HG03064 (cell line): ENCODE measurements around the gene PCSK5.
"Not testable (repeated sequence)": the region's sequence is repeated elsewhere in the genome, so short reads cannot be mapped to it uniquely, and the experiment has no call there.

ENCODE experiments used
- ATAC-seq: cut with Tn5 transposase; IDR thresholded peaks from one replicate; pipeline ENCODE4 v1.9.1; 2021; ENCODE audit warnings: low read depth; ENCODE audit not compliant: unreplicated experiment

The PCSK5 gene

GRCh38 chr9:76333964-76334363 is 443.5 kb downstream of the PCSK5 start:
- no peak for ATAC-seq

- no peak for ATAC-seq
Measured at GRCh38 chr9:76336027-76336426, 445.6 kb downstream of the PCSK5 start.

GRCh38 chr9:76338418-76338817 is 447.9 kb downstream of the PCSK5 start:
- ATAC-seq, result no peak

- ATAC-seq, result no peak
Measured at GRCh38 chr9:76341616-76342015, 451.1 kb downstream of the PCSK5 start.

GRCh38 chr9:76342201-76342600 is 451.7 kb downstream of the PCSK5 start:
- no peak for ATAC-seq

GRCh38 chr9:76342858-76343257 is 452.4 kb downstream of the PCSK5 start:
- no peak for ATAC-seq

GRCh38 chr9:76349865-76350264 is 459.4 kb downstream of the PCSK5 start:
- no peak for ATAC-seq

- no peak for ATAC-seq
Measured at GRCh38 chr9:76351006-76351405, 460.5 kb downstream of the PCSK5 start.

- ATAC-seq, result no peak
Measured at GRCh38 chr9:76352026-76352620, 461.6 kb downstream of the PCSK5 start.

GRCh38 chr9:76353280-76353679 is 462.8 kb downstream of the PCSK5 start:
- ATAC-seq, result no peak

GRCh38 chr9:76354221-76354620 is 463.7 kb downstream of the PCSK5 start:
- no peak for ATAC-seq

GRCh38 chr9:76355886-76356285 is 465.4 kb downstream of the PCSK5 start:
- ATAC-seq, result no peak

GRCh38 chr9:76357555-76357954 is 467.1 kb downstream of the PCSK5 start:
- ATAC-seq, result no peak

GRCh38 chr9:76358628-76359280 is 468.3 kb downstream of the PCSK5 start:
- no peak for ATAC-seq

- no peak for ATAC-seq
Measured at GRCh38 chr9:76359365-76359764, 468.9 kb downstream of the PCSK5 start.

GRCh38 chr9:76359766-76360165 is 469.3 kb downstream of the PCSK5 start:
- no peak for ATAC-seq

- ATAC-seq, result not testable (repeated sequence)
Measured at GRCh38 chr9:76362332-76363031, 472.0 kb downstream of the PCSK5 start.

- ATAC-seq, result no peak
Measured at GRCh38 chr9:76363032-76363395, 472.5 kb downstream of the PCSK5 start.

- ATAC-seq, result no peak
Measured at GRCh38 chr9:76365028-76365427, 474.6 kb downstream of the PCSK5 start.

GRCh38 chr9:76366275-76366674 is 475.8 kb downstream of the PCSK5 start:
- ATAC-seq, result no peak

GRCh38 chr9:76369583-76369982 is 479.1 kb downstream of the PCSK5 start:
- no peak for ATAC-seq
